Osteocyte (in vitro differentiated cells): ENCODE results near the gene CLDN3. TPM values are rescaled to one million over a fixed set of nuclear protein-coding genes. Genes with fewer than 3 reads are reported as not detected.
"Not testable (repeated sequence)": the region's sequence is repeated elsewhere in the genome, so short reads cannot be mapped to it uniquely, and the experiment has no call there.

Source experiments
- DNase-seq: peaks from one replicate; pipeline ENCODE4 v3.0.0; 2021; ENCODE audit warnings: mixed read lengths; ENCODE audit not compliant: unreplicated experiment; ENCODE audit errors: extremely low spot score
- H3K27ac Mint-ChIP-seq: one replicate; pipeline ENCODE4 v1.8.0; 2021; ENCODE audit warnings: mild to moderate bottlenecking, mixed read lengths; ENCODE audit not compliant: unreplicated experiment
- H3K27me3 Mint-ChIP-seq: one replicate; pipeline ENCODE4 v1.8.0; 2021; ENCODE audit warnings: mixed read lengths; ENCODE audit not compliant: unreplicated experiment
- H3K36me3 Mint-ChIP-seq: one replicate; pipeline ENCODE4 v1.8.0; 2021; ENCODE audit warnings: mixed read lengths; ENCODE audit not compliant: unreplicated experiment
- H3K4me1 Mint-ChIP-seq: one replicate; pipeline ENCODE4 v1.8.0; 2021; ENCODE audit warnings: mixed read lengths; ENCODE audit not compliant: unreplicated experiment
- H3K4me3 Mint-ChIP-seq: one replicate; pipeline ENCODE4 v1.8.0; 2021; ENCODE audit warnings: mild to moderate bottlenecking, moderate library complexity, mixed read lengths; ENCODE audit not compliant: unreplicated experiment
- H3K9me3 Mint-ChIP-seq: one replicate; pipeline ENCODE4 v1.8.0; 2021; ENCODE audit warnings: mixed read lengths; ENCODE audit not compliant: unreplicated experiment
- total RNA-seq: library from RNA; stranded (reverse); gene quantifications from 2 replicates; pipeline ENCODE4 v1.2.1, GENCODE V29; 2021
- TF ChIP-seq, protein P1 (sequence below): fragments of 200-600 bp; sonication (generic); IDR thresholded peaks from 2 replicates; pipeline ENCODE4 v1.5.0; 2021; ENCODE audit warnings: antibody characterized with exemption, mild to moderate bottlenecking, moderate library complexity

Gene CLDN3
- total RNA-seq, 1 donor from 2014 or later: not detected

GRCh38 chr7:73726083-73726466, 44.0 kb downstream of the CLDN3 start:
- Mint-ChIP-seq H3K36me3 (no peaks in the 10 kb centered on the region), H3K27me3 (peaks cover 2% of the 10 kb centered on the region), H3K4me1 (peaks cover 13% of the 10 kb centered on the region), H3K4me3 (no peak overlapping the region), H3K27ac (no peak overlapping the region), H3K9me3 (no peaks in the 10 kb centered on the region)
- no peak for DNase-seq
- TF ChIP-seq, protein P1, sequence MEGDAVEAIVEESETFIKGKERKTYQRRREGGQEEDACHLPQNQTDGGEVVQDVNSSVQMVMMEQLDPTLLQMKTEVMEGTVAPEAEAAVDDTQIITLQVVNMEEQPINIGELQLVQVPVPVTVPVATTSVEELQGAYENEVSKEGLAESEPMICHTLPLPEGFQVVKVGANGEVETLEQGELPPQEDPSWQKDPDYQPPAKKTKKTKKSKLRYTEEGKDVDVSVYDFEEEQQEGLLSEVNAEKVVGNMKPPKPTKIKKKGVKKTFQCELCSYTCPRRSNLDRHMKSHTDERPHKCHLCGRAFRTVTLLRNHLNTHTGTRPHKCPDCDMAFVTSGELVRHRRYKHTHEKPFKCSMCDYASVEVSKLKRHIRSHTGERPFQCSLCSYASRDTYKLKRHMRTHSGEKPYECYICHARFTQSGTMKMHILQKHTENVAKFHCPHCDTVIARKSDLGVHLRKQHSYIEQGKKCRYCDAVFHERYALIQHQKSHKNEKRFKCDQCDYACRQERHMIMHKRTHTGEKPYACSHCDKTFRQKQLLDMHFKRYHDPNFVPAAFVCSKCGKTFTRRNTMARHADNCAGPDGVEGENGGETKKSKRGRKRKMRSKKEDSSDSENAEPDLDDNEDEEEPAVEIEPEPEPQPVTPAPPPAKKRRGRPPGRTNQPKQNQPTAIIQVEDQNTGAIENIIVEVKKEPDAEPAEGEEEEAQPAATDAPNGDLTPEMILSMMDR: no peak

DNA sequence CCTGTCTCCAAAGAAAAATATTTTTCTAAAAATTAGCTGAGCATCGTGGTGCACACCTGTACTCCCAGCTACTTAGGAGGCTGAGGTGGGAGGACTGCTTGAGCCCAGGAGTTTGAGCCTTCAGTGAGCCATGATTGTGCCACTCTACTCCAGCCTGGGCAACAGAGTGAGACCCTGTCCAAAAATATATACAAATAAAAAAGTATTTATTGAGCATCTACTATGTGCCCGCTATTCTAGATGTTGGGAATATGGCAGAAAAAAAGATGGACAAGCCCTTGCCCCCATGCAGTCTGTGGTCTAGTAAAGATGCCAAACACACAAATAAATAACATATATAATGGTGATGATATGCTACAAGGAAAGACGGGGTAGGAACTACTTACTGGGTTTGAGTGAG, 46.3 kb downstream of the CLDN3 start:
- Mint-ChIP-seq H3K4me3 (no peak overlapping the region), H3K27ac (no peak overlapping the region), H3K36me3 (no peaks in the 10 kb centered on the region), H3K9me3 (no peaks in the 10 kb centered on the region), H3K4me1 (peaks cover 24% of the 10 kb centered on the region), H3K27me3 (peaks cover 2% of the 10 kb centered on the region)
- DNase-seq: no peak
- TF ChIP-seq, protein P1: no peak

- Mint-ChIP-seq H3K9me3 (no peaks in the 10 kb centered on the region), H3K27me3 (no peaks in the 10 kb centered on the region), H3K27ac (no peak overlapping the region), H3K4me3 (no peak overlapping the region), H3K4me1 (peaks cover 30% of the 10 kb centered on the region), H3K36me3 (no peaks in the 10 kb centered on the region)
- TF ChIP-seq, protein P1: no peak
- no peak for DNase-seq
These were observed 47.3 kb downstream of the CLDN3 start for GRCh38 chr7:73722785-73723184.

GRCh38 chr7:73722182-73722581, 47.9 kb downstream of the CLDN3 start:
- H3K36me3 Mint-ChIP-seq, DNase-seq, H3K27me3 Mint-ChIP-seq, H3K9me3 Mint-ChIP-seq, H3K27ac Mint-ChIP-seq, H3K4me3 Mint-ChIP-seq: not testable (repeated sequence)
- H3K4me1 Mint-ChIP-seq: peaks cover 34% of the 10 kb centered on the region

DNA sequence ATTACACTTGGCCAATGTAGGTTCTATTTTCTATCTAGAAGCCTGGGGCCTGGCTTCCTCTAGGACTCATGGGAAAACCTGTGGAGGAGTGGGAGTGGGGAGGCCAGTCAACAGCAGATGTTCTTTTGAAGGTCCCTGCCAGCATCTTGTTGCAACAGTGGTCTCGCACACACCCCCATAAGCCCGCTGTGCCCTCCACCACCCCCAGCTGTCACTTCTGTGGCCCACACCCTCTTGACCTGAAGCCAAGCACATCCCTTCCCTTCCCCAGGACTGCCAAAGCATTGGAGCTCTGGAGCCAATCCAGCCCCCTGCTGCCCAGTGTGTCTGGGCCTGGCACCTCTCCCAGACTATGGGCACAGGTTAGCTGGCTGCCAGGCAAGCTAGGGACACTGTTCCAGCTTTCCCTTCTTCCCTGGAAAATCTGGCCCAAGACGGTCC, 48.7 kb downstream of the CLDN3 start:
- TF ChIP-seq, protein P1: no peak
- Mint-ChIP-seq H3K27ac (peak overlapping the region; percentile 79), H3K4me3 (peak overlapping the region; percentile 58), H3K4me1 (peaks cover 40% of the 10 kb centered on the region), H3K27me3 (no peaks in the 10 kb centered on the region), H3K36me3 (no peaks in the 10 kb centered on the region), H3K9me3 (no peaks in the 10 kb centered on the region)
- DNase-seq: no peak

GRCh38 chr7:73720443-73720842, 49.6 kb downstream of the CLDN3 start:
- H3K4me3 Mint-ChIP-seq: peak overlapping the region; percentile 64
- not testable (repeated sequence) for H3K27me3 Mint-ChIP-seq, DNase-seq, H3K9me3 Mint-ChIP-seq, H3K36me3 Mint-ChIP-seq
- peak overlapping the region; percentile 43 for H3K27ac Mint-ChIP-seq
- H3K4me1 Mint-ChIP-seq: peaks cover 49% of the 10 kb centered on the region
